Astrocyte of the cerebellum (primary cell): ENCODE results near the gene KDM5B.

Experiments
- DNase-seq: peaks from one replicate; pipeline ENCODE4 v3.0.0-alpha.2; 2011; ENCODE audit warnings: low read depth
- H3K4me3 ChIP-seq: 2 replicates; pipeline ENCODE4 v1.5.1; 2011; ENCODE audit warnings: mild to moderate bottlenecking, low read depth, low read length, moderate library complexity
- in situ Hi-C: cut with HindIII; loops from 2 replicates; pipeline ENCODE4 v1.10.0; 2017; ENCODE audit warnings: low sequenced_read_pairs
- TF ChIP-seq, protein P1 (sequence below): IDR thresholded peaks from 2 replicates; pipeline ENCODE4 v1.5.1; 2012; ENCODE audit warnings: low read length, low read depth, moderate library complexity, mild to moderate bottlenecking; ENCODE audit errors: missing control alignments

The KDM5B gene

GRCh38 chr1:202687798-202688197 lies 120.4 kb downstream of the KDM5B start:
- DNase-seq, result no peak
- H3K4me3 ChIP-seq, result no peak overlapping the region
- in situ Hi-C loops, result no loop called here
- TF ChIP-seq, protein P1, sequence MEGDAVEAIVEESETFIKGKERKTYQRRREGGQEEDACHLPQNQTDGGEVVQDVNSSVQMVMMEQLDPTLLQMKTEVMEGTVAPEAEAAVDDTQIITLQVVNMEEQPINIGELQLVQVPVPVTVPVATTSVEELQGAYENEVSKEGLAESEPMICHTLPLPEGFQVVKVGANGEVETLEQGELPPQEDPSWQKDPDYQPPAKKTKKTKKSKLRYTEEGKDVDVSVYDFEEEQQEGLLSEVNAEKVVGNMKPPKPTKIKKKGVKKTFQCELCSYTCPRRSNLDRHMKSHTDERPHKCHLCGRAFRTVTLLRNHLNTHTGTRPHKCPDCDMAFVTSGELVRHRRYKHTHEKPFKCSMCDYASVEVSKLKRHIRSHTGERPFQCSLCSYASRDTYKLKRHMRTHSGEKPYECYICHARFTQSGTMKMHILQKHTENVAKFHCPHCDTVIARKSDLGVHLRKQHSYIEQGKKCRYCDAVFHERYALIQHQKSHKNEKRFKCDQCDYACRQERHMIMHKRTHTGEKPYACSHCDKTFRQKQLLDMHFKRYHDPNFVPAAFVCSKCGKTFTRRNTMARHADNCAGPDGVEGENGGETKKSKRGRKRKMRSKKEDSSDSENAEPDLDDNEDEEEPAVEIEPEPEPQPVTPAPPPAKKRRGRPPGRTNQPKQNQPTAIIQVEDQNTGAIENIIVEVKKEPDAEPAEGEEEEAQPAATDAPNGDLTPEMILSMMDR, result no peak

DNA sequence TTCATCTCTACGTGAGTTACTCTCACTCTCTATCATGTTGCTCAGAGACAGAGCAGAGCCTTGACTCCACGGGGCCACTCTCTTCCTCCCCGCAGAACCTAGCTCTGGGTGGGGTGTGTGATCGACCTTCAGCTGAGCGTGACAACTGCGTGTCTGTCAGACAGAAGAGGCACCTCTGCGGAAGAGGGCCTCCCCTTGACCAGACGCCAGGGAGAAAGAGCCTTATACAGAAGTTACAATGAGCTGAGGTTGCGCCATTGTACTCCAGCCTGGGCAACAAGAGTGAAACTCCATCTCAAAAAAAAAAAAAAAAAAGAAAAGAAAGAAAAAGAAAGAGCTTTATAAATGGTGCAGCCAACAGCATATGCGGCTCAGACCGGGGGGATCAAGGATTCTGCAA lies 120.9 kb downstream of the KDM5B start:
- in situ Hi-C loops, result no loop called here
- TF ChIP-seq, protein P1, result no peak

GRCh38 chr1:202685641-202686040 lies 122.6 kb downstream of the KDM5B start:
- H3K4me3 ChIP-seq, result no peak overlapping the region
- in situ Hi-C loops, result no loop called here
- TF ChIP-seq, protein P1, result no peak
- DNase-seq, result no peak

More for the DNA sequence above, 120.9 kb downstream of the KDM5B start:
- no peak for DNase-seq
- H3K4me3 ChIP-seq, result no peak overlapping the region

GRCh38 chr1:202684716-202685115 lies 123.5 kb downstream of the KDM5B start:
- H3K4me3 ChIP-seq, result no peak overlapping the region
- TF ChIP-seq, protein P1, result no peak
- in situ Hi-C loops, result no loop called here
- DNase-seq, result no peak

DNA sequence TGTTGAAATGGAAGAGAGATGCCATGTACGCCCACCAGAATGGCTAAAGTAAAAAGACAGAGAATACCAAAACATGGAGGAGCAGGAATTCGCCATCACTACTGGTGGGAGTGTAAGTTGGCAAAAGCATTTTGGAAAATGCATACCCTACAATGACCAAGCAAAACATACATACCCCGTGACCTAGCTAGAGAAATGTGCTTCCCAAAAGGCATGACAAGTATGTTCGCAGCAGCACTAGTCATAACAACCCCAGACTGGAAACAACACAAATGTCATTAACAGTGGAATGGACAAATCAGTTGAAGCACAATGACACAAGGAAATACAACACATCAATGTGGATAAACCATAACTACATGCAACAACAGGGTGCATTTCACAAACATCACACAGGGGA lies 125.2 kb downstream of the KDM5B start:
- H3K4me3 ChIP-seq, result no peak overlapping the region
- TF ChIP-seq, protein P1, result no peak
- DNase-seq, result no peak
- in situ Hi-C loops, result no loop called here

DNA sequence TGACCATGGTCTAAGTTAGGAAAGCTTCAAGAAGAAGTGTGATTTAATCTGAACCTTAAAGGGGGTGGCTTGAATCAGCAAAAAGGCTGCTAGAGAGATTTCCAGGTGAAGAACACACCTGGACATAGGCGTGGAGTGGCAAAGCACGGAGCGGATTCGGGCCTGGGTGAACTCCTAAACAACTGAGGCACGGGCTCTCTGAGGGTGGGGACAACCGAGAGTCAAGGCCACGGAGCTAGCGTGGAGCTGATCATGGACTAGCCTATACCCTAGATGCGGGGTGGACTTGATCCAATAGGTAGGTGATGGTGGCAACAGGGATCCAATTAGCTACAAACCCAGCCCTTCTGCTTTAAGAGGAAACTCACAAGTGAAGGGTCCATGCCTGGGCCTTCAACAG lies 125.7 kb downstream of the KDM5B start:
- in situ Hi-C loops, result no loop called here
- H3K4me3 ChIP-seq, result no peak overlapping the region
- TF ChIP-seq, protein P1, result no peak
- DNase-seq, result no peak
